Keratinocyte (primary cell): ENCODE measurements around the gene CTU1. TPM values are rescaled to one million over a fixed set of nuclear protein-coding genes. Genes with fewer than 3 reads are reported as not detected.

Experiments
- DNase-seq: peaks from one replicate; pipeline ENCODE4 v3.0.0-alpha.2; 2011; ENCODE audit warnings: low read depth, missing footprints, low spot score
- FAIRE-seq: peaks from 2 replicates; lab custom pipeline; 2011; peaks lifted over from hg19 to GRCh38; lab: Jason Lieb, UNC
- H2AFZ ChIP-seq: 2 replicates; pipeline ENCODE4 v1.6.0; 2012; ENCODE audit warnings: low read length, control low read depth, inconsistent platforms; ENCODE audit not compliant: control insufficient read depth
- H3K27ac ChIP-seq: 2 replicates; pipeline ENCODE4 v1.5.1; 2011; ENCODE audit warnings: low read length; ENCODE audit not compliant: control insufficient read depth, insufficient read depth
- H3K27me3 ChIP-seq: 3 replicates; pipeline ENCODE4 v1.6.0; 2011; ENCODE audit warnings: low read length; ENCODE audit not compliant: control insufficient read depth, insufficient read depth; ENCODE audit errors: extremely low read depth
- H3K36me3 ChIP-seq, 2 experiments: 2 replicates in 1 of 2; 3 replicates in 1 of 2; pipeline ENCODE4 v1.5.1; 2011; ENCODE audit warnings: low read length in 2 of 2, mild to moderate bottlenecking in 1 of 2; ENCODE audit not compliant: control insufficient read depth in 2 of 2, insufficient read depth in 2 of 2; ENCODE audit errors: extremely low read depth in 1 of 2
- H3K4me1 ChIP-seq: 3 replicates; pipeline ENCODE4 v1.5.1; 2011; ENCODE audit warnings: low read length; ENCODE audit not compliant: control insufficient read depth, insufficient read depth; ENCODE audit errors: extremely low read depth
- H3K4me2 ChIP-seq: 3 replicates; pipeline ENCODE4 v1.6.0; 2011; ENCODE audit warnings: low read depth, low read length; ENCODE audit not compliant: control insufficient read depth, insufficient read depth; ENCODE audit errors: extremely low read depth
- H3K4me3 ChIP-seq, 3 experiments: fragments of 200-600 bp in 1 of 3; sonication (generic) in 1 of 3; 2 replicates in 2 of 3; 3 replicates in 1 of 3; pipeline ENCODE4 v1.5.1; 2011 to 2016; ENCODE audit warnings: low read length in 3 of 3, mild to moderate bottlenecking in 3 of 3, control low read depth in 2 of 3, inconsistent platforms in 1 of 3, low read depth in 1 of 3, mixed read lengths in 1 of 3, mixed run types in 1 of 3, moderate library complexity in 1 of 3; ENCODE audit not compliant: control insufficient read depth in 2 of 3, insufficient read depth in 2 of 3; ENCODE audit errors: extremely low read depth in 1 of 3
- H3K79me2 ChIP-seq: 2 replicates; pipeline ENCODE4 v1.6.0; 2012; ENCODE audit warnings: low read length; ENCODE audit not compliant: control insufficient read depth, insufficient read depth
- H3K9ac ChIP-seq: 3 replicates; pipeline ENCODE4 v1.6.0; 2011; ENCODE audit warnings: low read length; ENCODE audit not compliant: control insufficient read depth, insufficient read depth; ENCODE audit errors: extremely low read depth
- H3K9me1 ChIP-seq: 3 replicates; pipeline ENCODE4 v1.6.0; 2011; ENCODE audit warnings: low read length; ENCODE audit not compliant: control insufficient read depth, insufficient read depth; ENCODE audit errors: extremely low read depth
- H3K9me3 ChIP-seq: 2 replicates; pipeline ENCODE4 v1.5.1; 2012; ENCODE audit warnings: low read depth, low read length; ENCODE audit not compliant: control insufficient read depth
- H4K20me1 ChIP-seq: 3 replicates; pipeline ENCODE4 v1.6.0; 2011; ENCODE audit warnings: low read length; ENCODE audit not compliant: control insufficient read depth, insufficient read depth; ENCODE audit errors: extremely low read depth
- EZH2 ChIP-seq: IDR thresholded peaks from one replicate; pipeline ENCODE4 v1.6.1; 2012; ENCODE audit warnings: inconsistent platforms, mild to moderate bottlenecking, low read length, moderate library complexity
- dilution Hi-C: fragments of 300-500 bp; cut with MboI; formaldehyde crosslinking; loops from one replicate; pipeline ENCODE4 v1.7.0; 2020; ENCODE audit warnings: low sequenced_read_pairs; ENCODE audit not compliant: extremely low pct_ligation_motif_present
- polyA plus RNA-seq, 5 experiments: library from polyadenylated mRNA; depleted of rRNA in 3 of 5; stranded (reverse) in 3 of 5; stranded (forward) in 1 of 5; unstranded in 1 of 5; fragments of >200 nt; gene quantifications; 1 replicate in 1 of 5; 2 replicates in 3 of 5; 3 replicates in 1 of 5; pipeline versions ENCODE4 v1.2.1 to v1.2.3, GENCODE V29; 2011 to 2012; ENCODE audit warnings: missing spikeins in 2 of 5, low read depth in 1 of 5, low replicate concordance in 1 of 5
- TF ChIP-seq, protein P1 (sequence below), 3 experiments: IDR thresholded peaks in 1 of 3; conservative IDR thresholded peaks in 1 of 3; optimal IDR thresholded peaks in 1 of 3; 2 replicates in 2 of 3; 3 replicates in 1 of 3; pipeline versions ENCODE3 to v1.5.1; 2011; ENCODE audit warnings: low read length in 3 of 3, mild to moderate bottlenecking in 3 of 3, moderate library complexity in 2 of 3, control low read depth in 1 of 3, inconsistent platforms in 1 of 3; ENCODE audit not compliant: insufficient read depth in 2 of 3; ENCODE audit errors: extremely low read depth in 1 of 3

CTU1 gene
- polyA plus RNA-seq, 1 donor (not counting 4 experiments of a cell fraction or from before 2014, with no cell fraction given), result 1.9 TPM

DNA sequence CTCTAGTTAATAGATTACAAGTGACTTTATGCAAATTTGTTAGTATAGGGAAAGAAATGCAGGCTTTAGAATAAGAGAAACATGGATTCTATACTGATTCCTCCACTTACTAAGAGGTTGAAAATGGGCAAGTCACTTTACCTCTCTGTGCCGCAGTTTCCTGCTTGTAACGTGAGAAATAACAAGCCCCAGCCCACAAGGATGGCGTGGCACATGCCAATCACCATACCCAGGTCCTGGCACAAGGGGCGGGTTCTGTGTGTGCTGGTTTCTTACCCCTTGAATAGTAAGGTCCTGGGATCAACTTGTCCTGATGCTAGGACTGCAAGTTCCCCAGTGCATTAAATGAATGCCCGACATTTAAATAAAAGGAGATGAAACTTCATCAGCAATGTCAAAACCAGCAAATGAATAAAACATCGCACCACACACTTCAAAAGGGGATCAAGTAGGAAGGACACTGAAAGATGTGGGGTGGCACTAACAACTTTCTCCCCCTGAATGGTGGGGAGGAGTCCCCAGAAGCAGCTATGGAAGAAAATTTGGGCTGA lies 8.6 kb upstream of the CTU1 start:
- Histone ChIP-seq H2AFZ (no peak overlapping the region), H4K20me1 (no peaks in the 10 kb centered on the region), H3K79me2 (no peaks in the 10 kb centered on the region), H3K9me3 (no peaks in the 10 kb centered on the region), H3K4me3 (no peak overlapping the region), H3K36me3 (no peaks in the 10 kb centered on the region), H3K27me3 (peaks cover 12% of the 10 kb centered on the region), H3K27ac (no peak overlapping the region), H3K4me2 (no peak overlapping the region), H3K9ac (no peak overlapping the region), H3K9me1 (no peaks in the 10 kb centered on the region), H3K4me1 (no peaks in the 10 kb centered on the region)
- DNase-seq (no peak), FAIRE-seq (no peak)
- no peak for TF ChIP-seq EZH2
- TF ChIP-seq, protein P1, sequence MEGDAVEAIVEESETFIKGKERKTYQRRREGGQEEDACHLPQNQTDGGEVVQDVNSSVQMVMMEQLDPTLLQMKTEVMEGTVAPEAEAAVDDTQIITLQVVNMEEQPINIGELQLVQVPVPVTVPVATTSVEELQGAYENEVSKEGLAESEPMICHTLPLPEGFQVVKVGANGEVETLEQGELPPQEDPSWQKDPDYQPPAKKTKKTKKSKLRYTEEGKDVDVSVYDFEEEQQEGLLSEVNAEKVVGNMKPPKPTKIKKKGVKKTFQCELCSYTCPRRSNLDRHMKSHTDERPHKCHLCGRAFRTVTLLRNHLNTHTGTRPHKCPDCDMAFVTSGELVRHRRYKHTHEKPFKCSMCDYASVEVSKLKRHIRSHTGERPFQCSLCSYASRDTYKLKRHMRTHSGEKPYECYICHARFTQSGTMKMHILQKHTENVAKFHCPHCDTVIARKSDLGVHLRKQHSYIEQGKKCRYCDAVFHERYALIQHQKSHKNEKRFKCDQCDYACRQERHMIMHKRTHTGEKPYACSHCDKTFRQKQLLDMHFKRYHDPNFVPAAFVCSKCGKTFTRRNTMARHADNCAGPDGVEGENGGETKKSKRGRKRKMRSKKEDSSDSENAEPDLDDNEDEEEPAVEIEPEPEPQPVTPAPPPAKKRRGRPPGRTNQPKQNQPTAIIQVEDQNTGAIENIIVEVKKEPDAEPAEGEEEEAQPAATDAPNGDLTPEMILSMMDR (optimal IDR thresholded peaks at IDR 0.05 in 1 of 3, IDR thresholded peaks at IDR 0.05 in 1 of 3, conservative IDR thresholded peaks at IDR 0.05 in 1 of 3; ENCODE audit: extremely low read depth in 1 of 3, insufficient read depth in 2 of 3, low read length in 3 of 3), result no peak
- dilution Hi-C loops, result no loop called here

DNA sequence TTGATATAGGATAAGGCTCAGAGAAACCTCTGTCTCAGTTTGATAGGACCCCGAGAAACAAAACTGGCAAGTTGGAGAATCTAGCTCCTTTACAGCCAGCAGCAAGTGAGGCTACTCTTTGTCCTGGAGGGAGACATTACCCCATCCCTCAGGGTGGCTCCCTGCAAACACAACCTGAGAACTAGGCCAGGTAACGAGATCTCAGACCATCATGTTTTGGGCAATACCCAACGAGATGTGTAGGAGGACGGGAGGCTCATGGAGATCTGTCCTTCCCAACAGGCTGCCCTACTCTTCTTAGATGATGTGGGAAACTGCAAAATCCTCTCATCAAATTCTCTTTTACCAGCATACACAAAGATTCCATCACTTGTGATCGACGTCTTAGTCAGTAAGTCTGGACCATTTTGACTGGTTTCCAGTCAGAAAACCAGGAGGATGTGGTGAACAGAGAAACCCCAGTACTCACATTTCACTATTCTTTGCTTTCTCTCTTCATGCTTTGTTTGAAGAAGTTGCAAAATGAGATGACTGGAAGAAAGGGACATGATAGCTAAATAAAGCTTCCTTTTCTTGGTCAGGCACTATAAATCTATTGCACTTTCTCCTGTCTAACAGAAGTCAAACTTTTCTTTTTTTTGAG lies 6.0 kb upstream of the CTU1 start:
- Histone ChIP-seq H3K27ac (no peak overlapping the region), H3K36me3 (no peaks in the 10 kb centered on the region), H3K9ac (no peak overlapping the region), H3K27me3 (peaks cover 12% of the 10 kb centered on the region), H4K20me1 (no peaks in the 10 kb centered on the region), H3K4me1 (no peaks in the 10 kb centered on the region), H3K79me2 (no peaks in the 10 kb centered on the region), H3K9me3 (no peaks in the 10 kb centered on the region), H3K9me1 (no peaks in the 10 kb centered on the region), H3K4me2 (no peak overlapping the region), H2AFZ (no peak overlapping the region), H3K4me3 (no peak overlapping the region)
- no peak for FAIRE-seq
- no peak for DNase-seq
- TF ChIP-seq, protein P1 (optimal IDR thresholded peaks at IDR 0.05 in 1 of 3, IDR thresholded peaks at IDR 0.05 in 1 of 3, conservative IDR thresholded peaks at IDR 0.05 in 1 of 3; ENCODE audit: extremely low read depth in 1 of 3, insufficient read depth in 2 of 3, low read length in 3 of 3), result no peak
- TF ChIP-seq EZH2, result no peak
- dilution Hi-C loops, result no loop called here
